Loucy (cell line): ENCODE measurements around the gene SUCNR1.

Experiments used
- EZH2phosphoT487 ChIP-seq: fragments of 200-600 bp; IDR thresholded peaks from 2 replicates; pipeline ENCODE4 v1.6.1; 2018; ENCODE audit warnings: antibody characterized with exemption, mild to moderate bottlenecking, moderate library complexity, borderline replicate concordance
- TF ChIP-seq, protein P1 (sequence below): fragments of 200-600 bp; sonication (generic); conservative IDR thresholded peaks from 2 replicates; pipeline ENCODE4 v1.5.1; 2014; ENCODE audit warnings: mild to moderate bottlenecking, antibody characterized with exemption, low read length

GRCh38 chr3:151880416-151880690 lies 6.9 kb downstream of the SUCNR1 start:
- TF ChIP-seq, protein P1, sequence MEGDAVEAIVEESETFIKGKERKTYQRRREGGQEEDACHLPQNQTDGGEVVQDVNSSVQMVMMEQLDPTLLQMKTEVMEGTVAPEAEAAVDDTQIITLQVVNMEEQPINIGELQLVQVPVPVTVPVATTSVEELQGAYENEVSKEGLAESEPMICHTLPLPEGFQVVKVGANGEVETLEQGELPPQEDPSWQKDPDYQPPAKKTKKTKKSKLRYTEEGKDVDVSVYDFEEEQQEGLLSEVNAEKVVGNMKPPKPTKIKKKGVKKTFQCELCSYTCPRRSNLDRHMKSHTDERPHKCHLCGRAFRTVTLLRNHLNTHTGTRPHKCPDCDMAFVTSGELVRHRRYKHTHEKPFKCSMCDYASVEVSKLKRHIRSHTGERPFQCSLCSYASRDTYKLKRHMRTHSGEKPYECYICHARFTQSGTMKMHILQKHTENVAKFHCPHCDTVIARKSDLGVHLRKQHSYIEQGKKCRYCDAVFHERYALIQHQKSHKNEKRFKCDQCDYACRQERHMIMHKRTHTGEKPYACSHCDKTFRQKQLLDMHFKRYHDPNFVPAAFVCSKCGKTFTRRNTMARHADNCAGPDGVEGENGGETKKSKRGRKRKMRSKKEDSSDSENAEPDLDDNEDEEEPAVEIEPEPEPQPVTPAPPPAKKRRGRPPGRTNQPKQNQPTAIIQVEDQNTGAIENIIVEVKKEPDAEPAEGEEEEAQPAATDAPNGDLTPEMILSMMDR = no peak
- TF ChIP-seq EZH2phosphoT487 = no peak
